HEK293T (cell line): Measurements from ENCODE around the gene SAMD8.
"Not testable (repeated sequence)": the region's sequence is repeated elsewhere in the genome, so short reads cannot be mapped to it uniquely, and the experiment has no call there.

Experiments used
- CTCF ChIA-PET: fragments of 350-600 bp; formaldehyde crosslinking; extraction: SDS; loops from one replicate; lab custom pipeline; 2021; ENCODE audit warnings: antibody characterized with exemption, inconsistent platforms; lab: Yijun Ruan, JAX
- POLR2A ChIA-PET: fragments of 350-600 bp; formaldehyde crosslinking; extraction: SDS; loops from one replicate; lab custom pipeline; 2020; ENCODE audit warnings: antibody characterized with exemption, inconsistent platforms; lab: Yijun Ruan, JAX
- DNase-seq: peaks from one replicate; pipeline ENCODE4 v3.0.0; 2012; ENCODE audit warnings: mixed read lengths; ENCODE audit errors: extremely low spot score
- ARNT ChIP-seq: fragments of 450-650 bp; IDR thresholded peaks from 2 replicates; pipeline ENCODE4 v1.6.1; 2017; ENCODE audit warnings: mild to moderate bottlenecking
- BHLHE40 ChIP-seq: fragments of 450-650 bp; IDR thresholded peaks from 2 replicates; pipeline ENCODE4 v1.6.1; 2016; ENCODE audit warnings: mild to moderate bottlenecking, moderate library complexity, borderline replicate concordance
- CTBP1 ChIP-seq: fragments of 450-650 bp; IDR thresholded peaks from 2 replicates; pipeline ENCODE4 v1.6.1; 2016; ENCODE audit warnings: borderline replicate concordance
- ELF4 ChIP-seq: fragments of 450-650 bp; IDR thresholded peaks from 2 replicates; pipeline ENCODE4 v1.6.1; 2017; ENCODE audit warnings: antibody characterized with exemption
- FOXA1 ChIP-seq: fragments of 450-650 bp; IDR thresholded peaks from 2 replicates; pipeline ENCODE4 v1.6.1; 2016; ENCODE audit warnings: mild to moderate bottlenecking
- FOXK2 ChIP-seq: fragments of 450-650 bp; IDR thresholded peaks from 2 replicates; pipeline ENCODE4 v1.6.1; 2016; ENCODE audit warnings: mild to moderate bottlenecking
- FOXM1 ChIP-seq: fragments of 450-650 bp; IDR thresholded peaks from 2 replicates; pipeline ENCODE4 v1.6.1; 2017; ENCODE audit warnings: mild to moderate bottlenecking, borderline replicate concordance
- HDGF ChIP-seq: fragments of 450-650 bp; IDR thresholded peaks from 2 replicates; pipeline ENCODE4 v1.6.1; 2017; ENCODE audit warnings: antibody characterized with exemption, borderline replicate concordance
- L3MBTL2 ChIP-seq: fragments of 450-650 bp; conservative IDR thresholded peaks from 2 replicates; pipeline ENCODE4 v1.6.1; 2016; ENCODE audit warnings: mild to moderate bottlenecking
- LEF1 ChIP-seq: fragments of 450-650 bp; IDR thresholded peaks from 2 replicates; pipeline ENCODE4 v1.6.1; 2017; ENCODE audit warnings: mild to moderate bottlenecking, borderline replicate concordance
- NFRKB ChIP-seq: fragments of 450-650 bp; IDR thresholded peaks from 2 replicates; pipeline ENCODE4 v1.6.1; 2016; ENCODE audit warnings: mild to moderate bottlenecking, moderate library complexity
- SP1 ChIP-seq: fragments of 450-650 bp; IDR thresholded peaks from 2 replicates; pipeline ENCODE4 v1.6.1; 2017
- SUZ12 ChIP-seq: fragments of 450-650 bp; IDR thresholded peaks from 2 replicates; pipeline ENCODE4 v1.6.1; 2016; ENCODE audit warnings: mild to moderate bottlenecking
- TARDBP ChIP-seq: fragments of 450-650 bp; IDR thresholded peaks from 2 replicates; pipeline ENCODE4 v1.6.1; 2016
- ZNF384 ChIP-seq: fragments of 450-650 bp; IDR thresholded peaks from 2 replicates; pipeline ENCODE4 v1.6.1; 2016
- TF ChIP-seq, protein P1 (sequence below): fragments of 450-650 bp; IDR thresholded peaks from 2 replicates; pipeline ENCODE4 v1.6.1; 2016

Gene SAMD8

DNA sequence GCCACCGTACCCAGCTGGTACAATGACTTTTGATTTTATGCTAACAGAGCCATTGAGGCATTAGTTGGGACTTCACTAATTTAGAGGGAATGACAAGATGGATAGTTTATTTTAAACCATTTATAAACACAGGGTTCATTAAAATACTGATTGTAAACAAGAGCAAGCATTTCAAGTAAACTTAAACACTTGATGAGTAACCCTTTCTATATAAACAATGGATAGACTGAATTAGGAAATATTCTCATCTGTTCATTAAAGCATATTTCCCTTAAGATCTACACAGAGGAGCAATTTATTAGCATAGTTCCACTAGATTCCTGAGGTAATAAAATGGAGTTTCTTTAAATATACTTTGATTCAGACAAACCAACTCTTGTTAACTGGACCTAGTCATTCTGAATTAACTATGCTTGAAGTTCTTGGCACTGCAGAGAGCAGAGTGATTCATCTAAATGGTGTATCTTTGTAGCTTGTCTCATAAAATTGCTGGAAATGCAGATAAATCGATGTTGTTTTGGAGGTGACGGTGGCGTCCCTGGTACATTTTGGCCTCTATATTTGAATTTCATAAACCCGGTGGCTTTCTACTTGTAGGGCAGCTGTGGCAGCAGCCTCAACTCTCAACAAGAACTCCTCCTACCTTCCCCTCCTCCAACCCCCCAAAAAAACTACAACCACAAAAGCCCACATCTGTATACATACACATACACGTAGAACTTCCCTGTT is 83.7 kb downstream of the SAMD8 start:
- TF ChIP-seq TARDBP (no peak), NFRKB (no peak), ARNT (no peak)
- DNase-seq, result no peak
- ChIA-PET POLR2A (interaction anchor here (1.4 kb wide), 1 partner anchor 10 kb away, joined by 3 read pairs; no protein-coding TSS in a partner anchor), CTCF (no interaction called here)

DNA sequence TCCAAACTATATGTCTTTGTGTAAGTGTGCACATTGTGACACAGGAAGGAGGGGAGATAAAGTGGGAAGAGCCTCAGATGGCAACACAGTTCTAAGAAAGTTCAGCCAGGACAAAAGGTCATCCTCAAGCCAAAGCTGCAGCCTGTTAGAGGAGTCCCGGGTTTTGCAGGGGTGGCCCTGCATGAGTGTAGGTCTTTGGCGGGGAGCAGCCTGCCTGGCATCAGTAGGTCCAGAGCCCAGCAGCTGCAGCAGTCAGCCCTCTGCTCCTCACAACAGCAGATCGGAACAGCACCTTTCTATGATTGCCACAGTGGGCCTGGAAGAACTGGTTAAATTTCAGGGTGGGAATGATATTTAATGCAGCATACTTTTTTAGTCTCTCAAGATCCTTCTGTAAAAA is 85.6 kb downstream of the SAMD8 start:
- ChIA-PET POLR2A (no interaction called here), CTCF (no interaction called here)
- no peak for DNase-seq
- TF ChIP-seq NFRKB (no peak), L3MBTL2 (no peak), SP1 (no peak), ELF4 (no peak), FOXM1 (no peak), ZNF384 (no peak), FOXA1 (no peak)
- TF ChIP-seq, protein P1, sequence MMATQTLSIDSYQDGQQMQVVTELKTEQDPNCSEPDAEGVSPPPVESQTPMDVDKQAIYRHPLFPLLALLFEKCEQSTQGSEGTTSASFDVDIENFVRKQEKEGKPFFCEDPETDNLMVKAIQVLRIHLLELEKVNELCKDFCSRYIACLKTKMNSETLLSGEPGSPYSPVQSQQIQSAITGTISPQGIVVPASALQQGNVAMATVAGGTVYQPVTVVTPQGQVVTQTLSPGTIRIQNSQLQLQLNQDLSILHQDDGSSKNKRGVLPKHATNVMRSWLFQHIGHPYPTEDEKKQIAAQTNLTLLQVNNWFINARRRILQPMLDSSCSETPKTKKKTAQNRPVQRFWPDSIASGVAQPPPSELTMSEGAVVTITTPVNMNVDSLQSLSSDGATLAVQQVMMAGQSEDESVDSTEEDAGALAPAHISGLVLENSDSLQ, result no peak

DNA sequence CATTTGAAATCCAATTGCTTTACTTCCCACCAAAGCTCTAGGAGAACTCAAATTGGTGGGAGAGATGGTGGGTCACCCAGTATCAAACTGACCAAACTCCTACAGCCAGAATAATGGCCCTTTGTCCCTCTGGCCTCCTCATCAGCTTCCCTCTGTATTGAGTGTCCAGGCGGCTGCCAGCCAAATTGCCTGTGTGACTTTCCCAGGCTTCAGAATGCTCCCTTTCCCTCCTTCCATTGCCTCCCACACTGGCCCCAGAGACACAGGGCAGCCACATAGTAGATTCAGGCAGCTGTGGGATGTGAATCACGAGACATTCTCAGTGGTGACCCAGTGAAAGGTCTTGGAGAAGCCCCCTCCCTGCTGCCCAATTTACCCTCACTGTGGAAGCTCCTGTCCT is 86.5 kb downstream of the SAMD8 start:
- ChIA-PET POLR2A (no interaction called here), CTCF (interaction anchor here (0.6 kb wide), 1 partner anchor 88 kb away, joined by 3 read pairs; no protein-coding TSS in a partner anchor)
- DNase-seq, result no peak
- TF ChIP-seq FOXA1 (no peak), TARDBP (no peak), FOXM1 (no peak), FOXK2 (no peak), ZNF384 (no peak), ARNT (no peak), ELF4 (no peak), L3MBTL2 (no peak), LEF1 (no peak), BHLHE40 (no peak), SUZ12 (no peak), NFRKB (no peak), HDGF (no peak), SP1 (no peak), CTBP1 (no peak)
- TF ChIP-seq, protein P1, result no peak

- CTCF ChIA-PET, result interaction anchor here (0.6 to 1.1 kb wide), 4 partner anchors 10 to 867 kb away, joined by 3 to 5 read pairs (median 3); no protein-coding TSS in a partner anchor
- POLR2A ChIA-PET, result interaction anchor here (2.1 kb wide), 1 partner anchor 10 kb away, joined by 10 read pairs; the partner anchor contains the start of gene VDAC2
These were observed 88.5 kb downstream of the SAMD8 start for GRCh38 chr10:75199949-75200348.

GRCh38 chr10:75201793-75202307 is 90.4 kb downstream of the SAMD8 start:
- ChIA-PET CTCF (no interaction called here), POLR2A (interaction anchor here (1.4 kb wide), 1 partner anchor 8 kb away, joined by 5 read pairs; no protein-coding TSS in a partner anchor)
- TF ChIP-seq HDGF, result no peak
- no peak for TF ChIP-seq NFRKB
- no peak for TF ChIP-seq BHLHE40
- no peak for TF ChIP-seq FOXM1
- no peak for TF ChIP-seq FOXA1
- TF ChIP-seq LEF1, result no peak
- TF ChIP-seq ZNF384, result no peak
- no peak for TF ChIP-seq CTBP1
- no peak for TF ChIP-seq ELF4
- TF ChIP-seq FOXK2, result no peak
- no peak for TF ChIP-seq TARDBP
- TF ChIP-seq, protein P1, result no peak
- no peak for TF ChIP-seq L3MBTL2
- TF ChIP-seq ARNT, result no peak
- TF ChIP-seq SUZ12, result no peak
- TF ChIP-seq SP1, result no peak
- no peak for DNase-seq

More at GRCh38 chr10:75199949-75200348, 88.5 kb downstream of the SAMD8 start:
- not testable (repeated sequence) for DNase-seq

DNA sequence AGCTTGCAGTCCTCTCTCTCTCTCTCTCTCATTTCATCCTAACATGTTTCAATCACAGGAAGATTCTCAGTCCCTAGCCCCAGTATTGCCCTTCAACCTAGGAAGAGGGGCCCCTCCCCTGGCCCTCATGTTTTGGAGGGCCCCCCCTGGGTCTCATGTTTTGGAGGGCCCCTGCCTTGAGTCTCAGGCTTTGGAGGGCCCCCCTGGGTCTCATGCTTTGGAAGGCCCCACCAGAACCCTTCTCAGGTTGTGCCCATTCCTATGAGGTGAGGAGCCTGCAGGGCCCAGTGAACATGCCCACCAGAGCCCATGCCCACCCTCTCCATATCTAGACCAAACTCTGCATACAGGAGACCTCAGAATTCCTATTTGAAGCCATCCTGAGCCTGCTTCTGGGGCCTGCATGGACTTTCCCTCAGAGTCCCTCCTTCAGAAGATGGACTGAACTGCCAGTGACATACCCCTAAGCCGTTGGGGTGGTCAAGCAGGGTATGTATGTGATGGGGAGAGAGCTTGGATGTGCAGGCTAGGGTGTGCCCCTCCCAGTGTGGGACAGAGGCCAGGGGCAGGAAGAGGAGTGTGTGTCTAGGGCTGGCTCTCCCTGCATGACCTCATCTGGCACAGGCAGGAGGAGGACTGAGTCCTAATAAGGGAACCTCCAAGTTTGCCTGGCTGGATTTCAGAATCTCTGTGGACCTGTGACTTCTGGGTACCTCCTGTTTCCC is 91.0 kb downstream of the SAMD8 start:
- TF ChIP-seq SP1 (no peak), ELF4 (no peak), LEF1 (no peak), FOXM1 (no peak), HDGF (no peak), L3MBTL2 (no peak), ARNT (no peak), FOXK2 (no peak), NFRKB (no peak), CTBP1 (no peak), SUZ12 (no peak), FOXA1 (no peak), TARDBP (no peak), BHLHE40 (no peak)
- CTCF ChIA-PET, result no interaction called here
- POLR2A ChIA-PET, result interaction anchor here (1.4 kb wide), 1 partner anchor 7 kb away, joined by 5 read pairs; no protein-coding TSS in a partner anchor
- no peak for DNase-seq

DNA sequence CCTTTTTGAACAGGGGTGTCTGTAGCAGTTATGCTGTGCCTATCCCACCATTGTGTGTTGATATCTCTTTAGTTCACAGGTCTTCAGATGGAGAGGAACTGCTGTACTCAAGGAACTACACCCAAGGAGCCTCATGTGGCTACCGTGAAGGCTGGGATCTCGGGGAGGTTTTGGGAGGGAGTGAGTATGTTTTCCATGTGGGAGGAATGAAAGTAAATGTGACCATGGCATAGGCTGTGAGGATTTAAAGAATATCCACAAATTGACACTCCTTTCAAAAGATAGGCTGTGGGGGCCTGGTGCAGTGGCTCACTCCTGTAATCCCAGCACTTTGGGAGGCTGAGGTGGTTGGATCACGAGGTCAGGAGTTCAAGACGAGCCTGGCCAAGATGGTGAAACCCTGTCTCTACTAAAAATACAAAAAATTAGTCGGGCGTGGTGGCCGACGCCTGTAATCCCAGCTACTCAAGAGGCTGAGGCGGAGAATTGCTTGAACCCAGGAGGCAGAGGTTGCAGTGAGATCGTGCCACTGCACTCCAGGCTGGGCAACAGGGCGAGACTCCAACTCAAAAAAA is 91.7 kb downstream of the SAMD8 start:
- POLR2A ChIA-PET, DNase-seq: not testable (repeated sequence)
- CTCF ChIA-PET, result interaction anchor here (0.6 kb wide), 1 partner anchor 24 kb away, joined by 3 read pairs; no protein-coding TSS in a partner anchor
